HuH-7.5 (cell line): Measurements from ENCODE around the gene MZT1.

Experiments used
- DNase-seq: peaks from one replicate; pipeline ENCODE4 v3.0.0; 2011; ENCODE audit warnings: low spot score

The MZT1 gene

GRCh38 chr13:72680353-72680752 lies 47.1 kb downstream of the MZT1 start:
- no peak for DNase-seq

GRCh38 chr13:72678312-72678711 lies 49.1 kb downstream of the MZT1 start:
- no peak for DNase-seq

- DNase-seq, result no peak
These were observed 50.0 kb downstream of the MZT1 start for GRCh38 chr13:72677431-72677830.

GRCh38 chr13:72666391-72666790 lies 61.0 kb downstream of the MZT1 start:
- no peak for DNase-seq

- DNase-seq, result no peak
These were observed 64.9 kb downstream of the MZT1 start for GRCh38 chr13:72662548-72662947.
